Hypothalamus (tissue), 51 donors: ENCODE data around the gene RGL3.
"Not testable (repeated sequence)": the region's sequence is repeated elsewhere in the genome, so short reads cannot be mapped to it uniquely, and the experiment has no call there.

ENCODE experiments used
- DNase-seq, 51 donors: peaks; one replicate each; lab custom pipeline; 2025; lab: John Stamatoyannopoulos, UW

The RGL3 gene

DNA sequence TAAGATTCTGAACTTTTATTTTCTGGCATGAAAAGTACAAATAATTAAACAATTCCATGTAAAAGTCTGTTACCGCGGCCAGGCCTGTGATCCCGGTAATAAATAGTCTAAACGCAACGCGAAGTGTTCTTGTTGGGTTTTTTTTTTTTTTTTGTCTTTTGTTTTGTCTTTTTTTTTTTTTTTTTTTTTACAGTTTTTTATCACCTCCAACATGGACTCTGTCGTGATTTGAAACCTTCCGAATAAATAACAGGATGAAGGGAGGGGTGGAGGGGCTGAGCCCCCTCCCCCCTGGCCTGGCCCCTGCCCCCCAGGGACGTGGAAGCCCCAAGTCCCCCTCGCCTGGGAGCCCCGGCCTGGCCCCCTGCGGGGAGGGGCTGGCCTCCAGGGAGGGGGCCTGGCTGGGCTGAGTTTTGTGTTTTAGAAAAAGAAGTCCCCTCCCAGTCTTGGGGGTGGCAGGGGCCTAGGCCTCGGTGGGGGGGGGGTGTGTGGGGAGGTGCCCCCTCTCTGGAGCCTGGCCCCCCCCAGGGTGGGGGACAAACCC, 32.3 kb upstream of the RGL3 start:
- no peak for DNase-seq

GRCh38 chr19:11450570-11451326, 31.6 kb upstream of the RGL3 start:
- DNase-seq = no peak

- DNase-seq = no peak
These were observed 29.9 kb upstream of the RGL3 start for GRCh38 chr19:11448923-11449554.

DNA sequence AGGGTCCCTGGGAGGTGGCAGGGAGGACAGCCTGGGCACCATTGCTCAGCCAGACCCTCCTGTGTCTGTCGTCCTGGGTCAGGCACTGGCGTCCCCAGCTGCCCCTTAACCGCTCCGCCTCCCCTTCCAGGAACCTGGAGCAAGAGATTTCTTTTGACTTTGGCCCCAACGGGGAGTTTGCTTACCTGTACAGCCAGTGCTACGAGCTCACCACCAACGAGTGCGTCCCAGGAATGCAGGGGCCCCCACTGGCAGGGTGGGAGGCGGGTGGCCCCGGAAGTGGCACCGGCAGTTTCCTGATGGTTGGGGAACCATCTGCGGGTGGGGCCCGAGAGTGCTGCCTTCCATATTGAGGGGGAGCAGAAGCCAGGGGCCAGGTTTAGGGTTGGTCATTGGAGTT, 29.3 kb upstream of the RGL3 start:
- no peak for DNase-seq

- DNase-seq = no peak
These were observed 28.5 kb upstream of the RGL3 start for GRCh38 chr19:11447347-11448262.

DNA sequence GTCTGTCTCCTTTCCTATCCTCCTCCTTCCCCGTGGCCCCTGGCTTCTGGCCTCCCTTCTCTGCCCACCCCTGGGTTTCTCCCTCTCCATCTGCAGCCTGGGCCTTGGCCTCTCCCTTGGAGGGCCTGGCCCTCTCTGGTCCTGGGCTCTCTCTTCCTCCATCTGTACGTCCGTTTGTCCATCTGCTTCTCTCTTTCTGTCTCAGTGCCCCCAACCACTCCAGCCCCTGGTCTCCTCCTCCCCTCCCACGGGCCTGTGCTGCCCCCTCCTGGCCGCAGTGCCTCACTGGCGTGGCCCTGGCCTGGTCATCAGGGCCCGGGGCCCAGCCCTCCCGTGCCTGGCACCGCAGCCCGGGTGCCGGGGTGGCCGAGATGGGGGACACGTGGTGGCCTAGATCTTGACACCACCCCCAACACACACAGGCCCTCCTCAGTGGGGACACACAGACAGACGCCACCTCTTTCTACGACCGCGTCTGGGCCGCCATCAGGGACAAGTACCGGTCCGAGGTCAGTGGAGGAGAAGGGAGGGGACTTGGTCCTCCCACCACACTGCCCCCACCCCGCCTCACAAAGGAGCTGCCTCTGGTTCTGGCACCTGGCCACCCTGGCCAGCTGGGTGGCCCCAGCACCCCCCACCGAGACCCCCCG, 27.7 kb upstream of the RGL3 start:
- DNase-seq = peak in 50 of 51 donors; percentile 21 to 92 (median 72)

DNA sequence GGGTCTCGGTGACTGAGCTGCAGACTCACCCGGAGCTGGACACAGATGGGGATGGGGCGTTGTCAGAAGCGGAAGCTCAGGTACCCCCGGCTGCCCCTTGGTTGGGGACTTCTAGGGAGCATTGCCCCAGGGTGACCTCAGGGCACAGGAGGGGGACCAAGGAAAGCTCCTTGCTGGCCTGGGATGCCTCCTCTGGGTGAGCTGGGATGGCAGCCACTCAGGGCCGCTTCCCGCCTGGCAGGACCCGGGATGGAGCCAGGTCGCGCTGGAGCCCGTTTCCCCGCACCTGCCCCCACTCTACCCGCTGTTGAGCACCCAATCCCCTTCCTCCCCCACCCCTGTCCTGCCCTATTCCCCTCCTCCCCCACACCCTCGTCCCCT, 27.1 kb upstream of the RGL3 start:
- peak in 4 of 51 donors; percentile 31 to 41 (median 37) for DNase-seq

DNA sequence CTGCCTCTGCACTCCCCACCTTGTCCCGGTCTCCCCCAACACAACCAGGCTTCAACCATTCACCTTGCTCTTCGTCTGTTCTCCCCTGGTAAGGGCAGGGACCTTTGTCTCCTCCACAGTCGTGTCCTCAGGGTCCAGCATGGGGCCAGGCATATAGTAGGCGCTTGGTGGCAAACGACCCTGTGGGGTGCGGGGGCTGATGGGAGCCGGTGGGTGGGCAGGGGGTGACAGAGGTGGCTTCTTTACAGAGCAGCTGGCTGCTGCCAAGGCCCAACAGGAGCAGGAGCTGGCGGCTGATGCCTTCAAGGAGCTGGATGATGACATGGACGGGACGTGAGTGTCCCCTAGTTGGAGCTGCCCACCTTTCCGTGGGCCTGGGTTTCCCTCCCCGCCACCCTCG, 26.0 kb upstream of the RGL3 start:
- no peak for DNase-seq

GRCh38 chr19:11444059-11444458, 24.9 kb upstream of the RGL3 start:
- no peak for DNase-seq

DNA sequence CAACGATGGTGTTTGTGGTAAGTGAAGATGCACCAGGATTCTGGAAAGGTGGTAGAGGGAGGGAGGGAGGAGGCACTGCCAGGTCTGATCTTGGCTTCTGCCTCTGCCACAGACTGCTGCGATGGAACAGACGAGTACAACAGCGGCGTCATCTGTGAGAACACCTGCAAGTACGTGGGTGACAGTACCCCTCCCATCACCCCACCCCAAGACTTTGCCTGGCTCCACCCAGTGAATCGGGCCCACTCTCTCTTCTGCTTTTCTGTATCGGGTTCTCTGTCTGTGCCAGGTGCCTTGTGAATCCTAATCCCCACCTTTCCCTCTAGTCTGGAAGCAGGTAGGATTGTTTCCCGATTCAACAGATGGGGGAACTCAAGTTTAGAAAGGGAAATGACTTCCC, 18.8 kb upstream of the RGL3 start:
- no peak for DNase-seq

DNA sequence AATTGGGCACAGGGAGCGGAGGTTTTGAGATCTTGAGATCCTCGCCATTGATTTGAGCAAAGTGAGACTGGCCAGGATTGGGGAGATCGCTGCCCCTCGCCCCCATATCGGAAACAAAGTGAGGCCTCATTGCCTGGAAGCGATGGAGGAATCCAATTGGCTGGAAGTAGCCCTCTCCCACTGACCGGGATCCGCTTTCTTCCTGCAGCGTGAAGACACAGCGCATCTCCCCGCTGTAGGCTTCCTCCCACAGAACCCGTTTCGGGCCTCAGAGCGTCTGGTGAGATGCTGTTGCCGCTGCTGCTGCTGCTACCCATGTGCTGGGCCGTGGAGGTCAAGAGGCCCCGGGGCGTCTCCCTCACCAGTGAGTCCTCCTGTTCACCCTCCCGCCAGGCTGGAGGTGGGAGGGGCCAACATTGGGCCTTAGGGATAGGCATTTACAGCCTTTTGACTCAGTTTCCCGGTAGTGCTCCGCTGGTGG, 16.8 kb upstream of the RGL3 start:
- DNase-seq = peak in 1 of 51 donors; percentile 15

DNA sequence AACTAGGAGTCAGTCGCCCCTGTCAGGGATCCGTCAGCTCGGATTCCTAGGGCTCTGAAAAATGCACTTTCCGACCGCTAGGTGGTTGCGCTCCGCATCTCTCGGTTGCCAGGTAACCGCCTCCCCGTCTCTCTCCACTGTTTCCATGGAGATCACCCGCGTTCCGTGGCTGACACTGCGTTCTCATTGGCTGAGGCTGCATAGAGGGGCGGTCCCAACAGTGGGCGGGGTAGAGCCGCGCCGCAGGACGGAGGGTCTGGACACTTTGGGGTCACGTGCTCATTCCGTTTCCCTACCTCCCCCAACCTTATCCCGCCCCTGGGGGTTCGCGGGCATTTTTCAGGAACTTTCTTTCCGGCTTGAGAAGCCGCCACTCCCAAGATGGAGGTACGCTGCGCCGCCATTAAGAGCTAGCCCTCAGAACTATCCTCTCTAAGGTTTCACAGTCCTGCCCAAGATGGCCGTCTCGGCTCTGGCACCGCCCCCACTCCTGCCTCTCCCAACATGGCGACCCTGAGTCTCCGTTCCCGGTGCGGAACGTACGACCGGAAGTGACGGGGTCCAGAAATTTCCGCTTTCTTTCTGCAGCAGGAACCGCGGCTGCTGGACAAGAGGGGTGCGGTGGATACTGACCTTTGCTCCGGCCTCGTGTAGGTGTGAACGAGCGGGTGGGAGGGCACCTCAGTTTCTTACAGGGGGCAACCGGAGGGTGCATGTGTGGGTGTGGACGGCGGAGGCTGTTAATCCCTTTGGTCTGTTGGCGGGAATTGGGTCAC, 16.1 kb upstream of the RGL3 start, which contains the start of the genes ODAD3 and PRKCSH:
Gene ODAD3, minus strand, starts transcription at position 65 of the 776 bp plus-strand sequence. CDS start 105 bp downstream, outside the sequence.
Gene PRKCSH, plus strand, starts transcription at position 579 of the 776 bp plus-strand sequence. CDS start 483 bp downstream, outside the sequence.
- peak; percentile 82 to 100 (median 100) for DNase-seq

DNA sequence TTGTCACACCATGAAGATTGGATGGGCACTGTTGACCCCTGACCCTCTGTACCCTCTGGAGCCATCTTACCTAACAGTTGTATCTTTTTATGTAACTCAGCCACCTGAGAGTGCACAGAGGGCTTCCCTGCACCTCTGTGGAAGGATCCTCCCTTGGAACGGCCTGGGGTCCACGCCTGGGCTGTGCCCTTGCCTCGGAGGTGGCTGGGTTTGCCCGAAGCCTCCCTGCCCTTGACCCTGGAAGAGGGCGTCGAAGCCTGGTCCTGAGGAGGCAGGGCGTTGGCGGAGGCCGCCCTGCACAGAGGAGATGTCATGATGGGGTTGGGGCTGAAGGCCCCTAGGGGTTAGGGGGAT, 15.6 kb upstream of the RGL3 start:
- DNase-seq = no peak

DNA sequence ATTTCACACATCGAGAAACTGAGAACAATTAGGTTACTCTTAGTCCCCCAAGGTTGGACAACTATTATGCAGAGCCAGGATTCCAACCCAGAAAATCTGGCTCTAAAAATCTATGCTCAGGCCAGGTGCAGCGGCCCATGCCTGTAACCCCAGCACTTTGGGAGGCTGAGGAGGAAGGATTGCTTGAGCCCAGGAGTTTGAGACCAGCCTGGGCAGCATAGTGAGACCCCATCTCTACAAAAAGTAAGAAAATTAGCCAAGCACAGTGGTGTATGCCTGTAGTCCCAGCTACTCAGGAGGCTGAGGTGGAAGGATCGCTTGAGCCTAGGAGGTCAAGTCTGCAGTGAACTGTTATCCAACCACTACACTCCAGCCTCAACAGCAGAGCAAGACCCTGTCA, 14.4 kb upstream of the RGL3 start:
- DNase-seq = not testable (repeated sequence)

DNA sequence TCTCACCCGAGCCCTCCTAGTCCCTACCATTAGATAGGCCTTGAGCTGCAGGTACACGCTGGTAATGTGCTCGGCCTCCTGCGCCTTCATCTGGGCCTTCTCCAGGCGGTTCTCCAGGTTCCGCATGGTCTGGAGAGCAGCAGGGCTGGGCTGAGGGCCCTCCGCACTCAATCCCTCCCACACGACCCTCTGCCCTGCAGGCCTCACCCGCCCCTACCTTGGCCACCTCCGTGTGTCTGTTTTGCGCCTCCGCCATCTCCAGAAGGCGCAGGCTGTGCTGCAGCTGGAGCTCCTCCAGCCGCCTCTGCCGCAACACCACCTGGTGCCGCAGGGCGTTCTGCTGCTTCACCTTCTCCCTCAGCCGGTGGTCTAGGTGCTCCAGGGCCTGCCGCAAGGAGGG, 7.5 kb upstream of the RGL3 start:
- no peak for DNase-seq

DNA sequence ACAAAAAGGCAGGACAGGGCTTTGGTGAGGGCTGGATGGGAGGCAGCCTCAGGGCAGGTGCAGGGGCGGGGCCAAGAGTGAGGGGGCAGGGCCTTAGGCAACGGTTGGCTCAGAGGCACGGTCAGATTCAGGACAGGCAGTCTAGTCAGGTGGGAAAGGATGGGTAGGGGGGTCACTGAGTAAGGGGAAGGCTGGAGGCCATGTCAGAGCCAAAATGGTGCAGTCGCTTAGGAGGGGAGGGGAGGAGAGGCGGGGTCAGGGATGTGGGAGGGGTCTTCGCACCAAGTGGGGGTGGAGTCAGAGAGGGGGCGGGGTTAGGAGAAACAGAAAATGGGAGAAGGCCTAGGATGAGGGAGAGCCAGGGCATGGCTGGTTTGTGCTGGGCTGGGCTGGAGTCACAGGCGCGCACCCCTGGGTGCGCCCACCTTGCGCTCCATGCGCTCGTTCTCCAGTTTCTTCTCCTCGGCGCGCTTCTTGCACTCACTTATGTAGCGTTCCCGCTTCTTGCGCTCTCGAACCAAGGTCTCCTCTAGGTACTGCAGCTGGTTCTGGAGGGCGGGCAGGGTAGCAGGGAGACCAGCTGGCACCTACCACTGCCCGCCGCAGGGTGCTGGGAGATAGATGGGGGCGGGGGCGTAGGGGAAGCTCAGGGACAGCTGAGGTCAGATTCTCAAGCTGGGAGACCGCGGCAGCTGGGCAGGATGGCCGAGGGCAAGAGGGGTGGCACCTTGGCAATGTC, 6.8 kb upstream of the RGL3 start:
- DNase-seq = no peak

DNA sequence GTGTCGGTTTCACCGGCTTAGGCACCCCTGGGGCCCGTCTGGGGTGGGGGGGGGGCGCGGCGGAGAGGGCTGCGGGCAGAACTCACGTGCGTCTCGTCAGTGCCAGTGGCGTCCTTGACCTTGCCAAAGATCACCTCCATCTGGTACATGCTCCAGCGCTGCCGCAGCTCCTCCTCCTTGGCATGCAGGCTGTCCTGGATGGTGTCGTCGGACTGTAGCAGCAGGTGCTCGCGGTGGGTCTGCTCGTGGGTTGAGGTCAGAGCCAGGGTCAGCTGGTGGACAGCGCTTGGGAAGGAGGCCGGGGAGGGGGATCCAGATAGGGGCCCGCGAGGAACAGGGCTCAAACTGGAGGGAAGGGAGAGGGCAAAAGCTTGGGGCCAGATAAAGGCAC, 4.7 kb upstream of the RGL3 start:
- no peak for DNase-seq

DNA sequence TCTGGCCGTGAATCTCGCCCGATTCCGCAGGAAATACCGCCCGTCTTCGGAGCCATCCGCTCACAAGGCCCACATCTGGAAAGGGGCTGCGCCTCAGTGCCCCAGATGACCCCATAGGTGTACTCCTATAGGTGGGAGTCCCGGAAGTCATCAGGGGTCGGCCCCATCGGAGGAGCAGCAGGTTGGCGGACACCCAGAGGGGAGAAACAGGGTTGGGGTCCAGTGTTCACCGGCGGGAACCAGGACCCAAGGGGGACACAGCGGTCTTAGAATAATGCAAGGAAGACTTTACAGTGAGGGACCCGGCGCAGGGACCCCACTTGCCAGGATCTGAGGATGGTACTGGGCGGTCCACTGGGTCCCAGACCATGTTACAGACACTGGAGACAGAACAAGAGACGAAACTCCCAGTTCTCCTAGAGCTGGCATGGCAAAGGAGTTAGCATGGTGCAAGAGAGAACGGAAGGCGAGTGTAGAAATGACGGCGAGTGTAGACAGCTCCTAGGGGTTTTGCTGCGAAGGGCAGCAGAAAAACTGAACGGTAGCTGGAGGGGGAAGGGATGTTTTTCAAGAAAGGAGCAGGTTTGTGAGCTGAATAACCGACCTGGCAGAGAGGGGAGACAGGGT, 4.2 kb upstream of the RGL3 start:
- no peak for DNase-seq
